Esophagus muscularis mucosa (tissue), 3 donors: Measurements from ENCODE around the gene SMKR1.

Experiments
- CTCF ChIP-seq, 3 experiments: fragments of 200-600 bp in 2 of 3; fragments of 450-650 bp in 1 of 3; sonication (generic) in 2 of 3; IDR thresholded peaks; one replicate each; pipeline ENCODE4 v1.5.1; 2017 to 2019; ENCODE audit warnings: antibody characterized with exemption in 3 of 3, mild to moderate bottlenecking in 2 of 3, moderate library complexity in 1 of 3
- POLR2AphosphoS5 ChIP-seq, 2 donors: sonication (generic); formaldehyde crosslinking; IDR thresholded peaks; one replicate each; pipeline ENCODE4 v1.6.1; 2017; ENCODE audit warnings: antibody characterized with exemption in 2 of 2

- TF ChIP-seq CTCF (IDR thresholded peaks at IDR 0.05), result no peak
- no peak for TF ChIP-seq POLR2AphosphoS5 (IDR thresholded peaks at IDR 0.05)
These were observed 11.2 kb downstream of the SMKR1 start for GRCh38 chr7:129513546-129513945.
